Superior temporal gyrus (tissue), 1 donor: ENCODE data around the gene ZACN.
"Not testable (repeated sequence)": the region's sequence is repeated elsewhere in the genome, so short reads cannot be mapped to it uniquely, and the experiment has no call there.

Source experiments
- DNase-seq: peaks from one replicate; pipeline ENCODE4 v3.0.0-alpha.2; 2016; ENCODE audit errors: extremely low spot score

Gene ZACN

GRCh38 chr17:76053246-76054111 lies 25.5 kb upstream of the ZACN start:
- no peak for DNase-seq

- no peak for DNase-seq
Observed at GRCh38 chr17:76054112-76054476, 24.9 kb upstream of the ZACN start.

GRCh38 chr17:76056882-76057281 lies 22.1 kb upstream of the ZACN start:
- DNase-seq: no peak

- not testable (repeated sequence) for DNase-seq
Observed at GRCh38 chr17:76058264-76058663, 20.7 kb upstream of the ZACN start.

- peak; percentile 43 for DNase-seq
Observed at GRCh38 chr17:76063875-76064546, 15.0 kb upstream of the ZACN start.

- DNase-seq: no peak
Observed at GRCh38 chr17:76065775-76066174, 13.2 kb upstream of the ZACN start.

GRCh38 chr17:76071531-76072147 lies 7.3 kb upstream of the ZACN start:
- DNase-seq: peak; percentile 15

- peak; percentile 94 for DNase-seq
Observed at GRCh38 chr17:76072148-76072858, 6.7 kb upstream of the ZACN start, which contains the start of gene SRP68. Gene SRP68, minus strand, starts transcription at chr17:76072517. Its CDS starts 26 bp downstream, at chr17:76072491.

- no peak for DNase-seq
Observed at GRCh38 chr17:76074390-76075363, 4.3 kb upstream of the ZACN start, which contains the start of gene GALR2. Gene GALR2, plus strand, starts transcription at chr17:76074781. Its CDS starts 103 bp downstream, at chr17:76074884.

- no peak for DNase-seq
Observed at GRCh38 chr17:76075364-76076145, 3.4 kb upstream of the ZACN start.

GRCh38 chr17:76076146-76076764 lies 2.7 kb upstream of the ZACN start:
- no peak for DNase-seq

- no peak for DNase-seq
Observed at GRCh38 chr17:76076765-76077583, 2.0 kb upstream of the ZACN start.

- DNase-seq: no peak
Observed at GRCh38 chr17:76077584-76078110, 1.3 kb upstream of the ZACN start.

GRCh38 chr17:76078370-76078769 lies 612 bp upstream of the ZACN start:
- DNase-seq: not testable (repeated sequence)

- no peak for DNase-seq
Observed at GRCh38 chr17:76079535-76079955, 563 bp downstream of the ZACN start.

GRCh38 chr17:76079956-76080767 lies 1.2 kb downstream of the ZACN start:
- DNase-seq: no peak

- DNase-seq: no peak
Observed at GRCh38 chr17:76080768-76081287, 1.8 kb downstream of the ZACN start.
